ENCODE measurements around the gene TMEM225B.

DNA sequence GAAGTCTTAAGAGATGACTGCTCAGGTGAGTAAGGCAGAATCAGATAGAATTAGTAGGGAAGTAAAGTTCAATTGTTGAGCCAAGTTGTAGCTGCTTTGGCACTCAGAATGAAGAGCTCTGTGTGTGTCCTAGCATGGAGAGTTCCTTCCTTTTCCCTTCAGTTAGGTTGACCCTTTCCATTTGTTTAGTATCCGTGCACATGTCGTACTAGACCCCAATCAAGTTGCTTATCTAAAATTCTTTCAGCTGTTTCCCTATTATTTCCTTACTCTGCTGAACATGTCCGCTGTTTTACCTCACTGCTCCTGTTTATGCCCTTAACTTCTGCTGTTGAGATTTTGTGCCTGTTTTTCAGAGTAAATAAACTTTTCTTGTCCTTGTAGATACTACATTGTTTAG, 26.3 kb upstream of the TMEM225B start:
- TF ChIP-seq, protein P1, sequence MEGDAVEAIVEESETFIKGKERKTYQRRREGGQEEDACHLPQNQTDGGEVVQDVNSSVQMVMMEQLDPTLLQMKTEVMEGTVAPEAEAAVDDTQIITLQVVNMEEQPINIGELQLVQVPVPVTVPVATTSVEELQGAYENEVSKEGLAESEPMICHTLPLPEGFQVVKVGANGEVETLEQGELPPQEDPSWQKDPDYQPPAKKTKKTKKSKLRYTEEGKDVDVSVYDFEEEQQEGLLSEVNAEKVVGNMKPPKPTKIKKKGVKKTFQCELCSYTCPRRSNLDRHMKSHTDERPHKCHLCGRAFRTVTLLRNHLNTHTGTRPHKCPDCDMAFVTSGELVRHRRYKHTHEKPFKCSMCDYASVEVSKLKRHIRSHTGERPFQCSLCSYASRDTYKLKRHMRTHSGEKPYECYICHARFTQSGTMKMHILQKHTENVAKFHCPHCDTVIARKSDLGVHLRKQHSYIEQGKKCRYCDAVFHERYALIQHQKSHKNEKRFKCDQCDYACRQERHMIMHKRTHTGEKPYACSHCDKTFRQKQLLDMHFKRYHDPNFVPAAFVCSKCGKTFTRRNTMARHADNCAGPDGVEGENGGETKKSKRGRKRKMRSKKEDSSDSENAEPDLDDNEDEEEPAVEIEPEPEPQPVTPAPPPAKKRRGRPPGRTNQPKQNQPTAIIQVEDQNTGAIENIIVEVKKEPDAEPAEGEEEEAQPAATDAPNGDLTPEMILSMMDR (IDR thresholded peaks at IDR 0.05): no peak
- no peak for TF ChIP-seq POLR2AphosphoS5 (IDR thresholded peaks at IDR 0.05; ENCODE audit: low read depth, low read length)
- TF ChIP-seq, protein P2, sequence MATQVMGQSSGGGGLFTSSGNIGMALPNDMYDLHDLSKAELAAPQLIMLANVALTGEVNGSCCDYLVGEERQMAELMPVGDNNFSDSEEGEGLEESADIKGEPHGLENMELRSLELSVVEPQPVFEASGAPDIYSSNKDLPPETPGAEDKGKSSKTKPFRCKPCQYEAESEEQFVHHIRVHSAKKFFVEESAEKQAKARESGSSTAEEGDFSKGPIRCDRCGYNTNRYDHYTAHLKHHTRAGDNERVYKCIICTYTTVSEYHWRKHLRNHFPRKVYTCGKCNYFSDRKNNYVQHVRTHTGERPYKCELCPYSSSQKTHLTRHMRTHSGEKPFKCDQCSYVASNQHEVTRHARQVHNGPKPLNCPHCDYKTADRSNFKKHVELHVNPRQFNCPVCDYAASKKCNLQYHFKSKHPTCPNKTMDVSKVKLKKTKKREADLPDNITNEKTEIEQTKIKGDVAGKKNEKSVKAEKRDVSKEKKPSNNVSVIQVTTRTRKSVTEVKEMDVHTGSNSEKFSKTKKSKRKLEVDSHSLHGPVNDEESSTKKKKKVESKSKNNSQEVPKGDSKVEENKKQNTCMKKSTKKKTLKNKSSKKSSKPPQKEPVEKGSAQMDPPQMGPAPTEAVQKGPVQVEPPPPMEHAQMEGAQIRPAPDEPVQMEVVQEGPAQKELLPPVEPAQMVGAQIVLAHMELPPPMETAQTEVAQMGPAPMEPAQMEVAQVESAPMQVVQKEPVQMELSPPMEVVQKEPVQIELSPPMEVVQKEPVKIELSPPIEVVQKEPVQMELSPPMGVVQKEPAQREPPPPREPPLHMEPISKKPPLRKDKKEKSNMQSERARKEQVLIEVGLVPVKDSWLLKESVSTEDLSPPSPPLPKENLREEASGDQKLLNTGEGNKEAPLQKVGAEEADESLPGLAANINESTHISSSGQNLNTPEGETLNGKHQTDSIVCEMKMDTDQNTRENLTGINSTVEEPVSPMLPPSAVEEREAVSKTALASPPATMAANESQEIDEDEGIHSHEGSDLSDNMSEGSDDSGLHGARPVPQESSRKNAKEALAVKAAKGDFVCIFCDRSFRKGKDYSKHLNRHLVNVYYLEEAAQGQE (IDR thresholded peaks at IDR 0.05; ENCODE audit: insufficient read depth in 1 of 2, low read depth in 2 of 2, low read length in 1 of 2): no peak
- TF ChIP-seq TCF7L2 (IDR thresholded peaks at IDR 0.05; ENCODE audit: low read depth, low read length): no peak

Measured in Panc1 (cell line).